Measurements from ENCODE around the gene GMDS.

The GMDS gene

DNA sequence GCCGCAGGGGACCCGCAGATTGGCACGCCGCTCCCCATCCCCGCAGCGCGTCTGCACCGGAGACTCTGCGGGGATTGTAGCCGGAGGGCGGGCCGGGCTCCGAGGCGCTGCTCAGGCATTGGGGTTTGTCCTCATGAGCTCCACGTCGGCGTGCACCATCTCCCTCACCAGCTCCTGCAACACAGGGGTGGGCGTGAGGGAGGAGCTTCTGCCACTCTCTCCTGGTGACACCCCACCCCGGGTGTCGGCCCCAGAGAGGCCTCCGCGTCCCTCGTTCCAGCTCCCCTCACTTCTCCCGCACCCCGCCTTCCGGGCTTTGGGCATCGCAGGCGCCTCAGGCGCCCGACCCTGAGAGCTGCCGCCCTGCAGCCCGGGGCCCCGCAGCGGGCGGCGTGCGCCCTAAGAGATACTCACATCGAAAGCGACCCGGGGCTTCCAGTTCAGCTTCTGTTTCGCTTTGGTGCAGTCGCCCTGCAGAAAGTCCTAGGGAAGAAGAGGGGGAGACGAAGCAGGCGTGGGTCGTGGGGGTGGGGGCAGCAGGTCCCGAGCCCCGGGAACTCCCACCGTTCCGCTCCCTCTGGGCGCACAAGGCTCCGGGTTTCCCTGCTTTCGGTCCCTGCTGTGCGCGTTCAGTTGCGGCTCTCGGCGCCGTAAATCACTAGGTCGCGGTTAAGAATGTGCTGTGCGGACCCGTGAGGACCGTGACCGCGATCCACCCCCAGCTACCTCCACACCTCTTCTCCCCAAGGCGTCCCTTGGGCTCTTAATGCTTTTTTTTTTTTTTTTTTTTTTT lies 621.2 kb downstream of the GMDS start:
- Histone ChIP-seq H2AFZ (ENCODE audit: low read length) (no peak overlapping the region), H3K9ac (ENCODE audit: low read length) (no peak overlapping the region), H3K4me3 (ENCODE audit: low read length) (no peak overlapping the region), H3K9me2 (replicated peaks; ENCODE audit: insufficient read depth, low read length) (no peaks in the 10 kb centered on the region), H4K20me1 (ENCODE audit: insufficient read depth, low read length) (no peaks in the 10 kb centered on the region), H3K27me3 (replicated peaks; ENCODE audit: insufficient read depth, low read length) (no peaks in the 10 kb centered on the region), H3K79me2 (ENCODE audit: low read length) (no peaks in the 10 kb centered on the region), H3F3A (ENCODE audit: insufficient read depth, low read length) (no peaks in the 10 kb centered on the region), H3K4me2 (ENCODE audit: low read depth, low read length) (no peak overlapping the region), H3K9me3 (replicated peaks; ENCODE audit: insufficient read depth, low read length) (no peaks in the 10 kb centered on the region), H3K4me1 (ENCODE audit: low read length) (no peaks in the 10 kb centered on the region), H3K36me3 (replicated peaks; ENCODE audit: insufficient read depth, low read length) (no peaks in the 10 kb centered on the region), H3K27ac (ENCODE audit: low read length) (no peak overlapping the region)
- no peak for DNase-seq
- TF ChIP-seq EZH2phosphoT487 (IDR thresholded peaks at IDR 0.05; ENCODE audit: low read length) (no peak), EZH2 (optimal IDR thresholded peaks at IDR 0.05; ENCODE audit: low read depth, low read length) (no peak)
- TF ChIP-seq, protein P1, sequence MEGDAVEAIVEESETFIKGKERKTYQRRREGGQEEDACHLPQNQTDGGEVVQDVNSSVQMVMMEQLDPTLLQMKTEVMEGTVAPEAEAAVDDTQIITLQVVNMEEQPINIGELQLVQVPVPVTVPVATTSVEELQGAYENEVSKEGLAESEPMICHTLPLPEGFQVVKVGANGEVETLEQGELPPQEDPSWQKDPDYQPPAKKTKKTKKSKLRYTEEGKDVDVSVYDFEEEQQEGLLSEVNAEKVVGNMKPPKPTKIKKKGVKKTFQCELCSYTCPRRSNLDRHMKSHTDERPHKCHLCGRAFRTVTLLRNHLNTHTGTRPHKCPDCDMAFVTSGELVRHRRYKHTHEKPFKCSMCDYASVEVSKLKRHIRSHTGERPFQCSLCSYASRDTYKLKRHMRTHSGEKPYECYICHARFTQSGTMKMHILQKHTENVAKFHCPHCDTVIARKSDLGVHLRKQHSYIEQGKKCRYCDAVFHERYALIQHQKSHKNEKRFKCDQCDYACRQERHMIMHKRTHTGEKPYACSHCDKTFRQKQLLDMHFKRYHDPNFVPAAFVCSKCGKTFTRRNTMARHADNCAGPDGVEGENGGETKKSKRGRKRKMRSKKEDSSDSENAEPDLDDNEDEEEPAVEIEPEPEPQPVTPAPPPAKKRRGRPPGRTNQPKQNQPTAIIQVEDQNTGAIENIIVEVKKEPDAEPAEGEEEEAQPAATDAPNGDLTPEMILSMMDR (IDR thresholded peaks at IDR 0.05; ENCODE audit: low read length): no peak

DNA sequence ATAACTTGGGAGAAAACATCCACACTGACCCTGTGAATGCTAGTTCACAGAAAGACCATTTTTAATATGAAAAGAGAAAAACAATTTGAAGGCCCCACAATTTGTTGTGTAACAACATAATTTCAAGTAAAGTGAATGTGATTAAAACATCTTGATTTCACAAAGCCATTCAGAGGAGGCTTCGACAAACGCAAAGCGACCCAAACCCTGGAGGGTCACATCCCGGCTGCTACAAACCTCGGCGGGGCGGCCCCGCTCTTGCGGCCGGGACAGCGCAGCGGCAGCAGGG lies 621.7 kb downstream of the GMDS start:
- Histone ChIP-seq H3K4me1 (ENCODE audit: low read length) (no peaks in the 10 kb centered on the region), H3K4me2 (ENCODE audit: low read depth, low read length) (no peak overlapping the region), H4K20me1 (ENCODE audit: insufficient read depth, low read length) (no peaks in the 10 kb centered on the region), H3K9me3 (replicated peaks; ENCODE audit: insufficient read depth, low read length) (no peaks in the 10 kb centered on the region), H2AFZ (ENCODE audit: low read length) (no peak overlapping the region), H3K36me3 (replicated peaks; ENCODE audit: insufficient read depth, low read length) (no peaks in the 10 kb centered on the region), H3K9ac (ENCODE audit: low read length) (no peak overlapping the region), H3K27ac (ENCODE audit: low read length) (no peak overlapping the region), H3K4me3 (ENCODE audit: low read length) (no peak overlapping the region), H3K9me2 (replicated peaks; ENCODE audit: insufficient read depth, low read length) (no peaks in the 10 kb centered on the region), H3K27me3 (replicated peaks; ENCODE audit: insufficient read depth, low read length) (no peaks in the 10 kb centered on the region), H3F3A (ENCODE audit: insufficient read depth, low read length) (no peaks in the 10 kb centered on the region), H3K79me2 (ENCODE audit: low read length) (no peaks in the 10 kb centered on the region)
- no peak for DNase-seq
- TF ChIP-seq EZH2phosphoT487 (IDR thresholded peaks at IDR 0.05; ENCODE audit: low read length) (no peak), EZH2 (optimal IDR thresholded peaks at IDR 0.05; ENCODE audit: low read depth, low read length) (no peak)
- TF ChIP-seq, protein P1 (IDR thresholded peaks at IDR 0.05; ENCODE audit: low read length): no peak

DNA sequence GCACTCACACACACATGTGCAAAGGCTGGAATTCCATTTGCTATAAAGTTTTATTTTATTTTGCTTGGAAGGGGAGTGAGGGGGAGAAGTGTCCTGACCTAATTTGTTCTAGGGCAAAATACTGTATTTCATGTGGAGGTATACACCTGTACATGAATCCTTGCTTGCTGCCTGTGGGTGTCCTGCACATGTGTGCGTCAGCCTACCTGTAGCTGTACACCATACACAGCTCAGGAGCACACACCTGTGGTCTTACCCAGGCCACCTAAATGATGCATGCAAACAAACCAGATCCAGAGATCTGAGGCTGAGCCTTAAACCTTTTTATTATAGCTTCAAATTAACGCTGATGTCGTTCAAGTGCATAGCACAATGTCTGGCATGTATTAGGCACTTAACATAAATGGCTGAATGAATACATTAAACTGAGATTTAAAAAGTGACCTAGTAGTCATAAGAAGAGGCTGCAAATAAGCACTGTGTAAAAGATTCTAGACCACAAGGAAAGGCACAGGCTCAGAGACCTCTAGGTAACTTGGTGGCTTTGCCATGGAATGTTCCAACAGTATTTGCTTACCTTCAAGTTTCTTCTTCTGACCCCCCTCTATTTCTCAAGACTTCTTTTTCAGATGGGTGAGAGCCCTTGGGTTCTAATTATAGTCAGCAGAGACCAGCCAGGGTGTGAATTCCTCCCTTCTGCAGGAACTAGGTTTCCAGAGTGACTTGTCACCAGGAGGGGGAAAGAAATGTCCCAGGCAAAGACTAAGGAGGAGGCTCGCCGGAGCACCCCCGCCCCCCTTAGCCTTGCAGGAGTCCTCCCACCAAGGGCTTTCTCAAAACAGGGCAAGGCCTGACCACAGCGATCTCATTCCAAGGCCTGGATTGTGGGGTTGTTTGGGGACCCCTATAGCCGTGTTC lies 622.3 kb downstream of the GMDS start:
- H4K20me1 ChIP-seq (ENCODE audit: insufficient read depth, low read length): no peaks in the 10 kb centered on the region
- H3K4me2 ChIP-seq (ENCODE audit: low read depth, low read length): no peak overlapping the region
- no peaks in the 10 kb centered on the region for H3K4me1 ChIP-seq (ENCODE audit: low read length)
- H3K9ac ChIP-seq (ENCODE audit: low read length): no peak overlapping the region
- no peaks in the 10 kb centered on the region for H3F3A ChIP-seq (ENCODE audit: insufficient read depth, low read length)
- H2AFZ ChIP-seq (ENCODE audit: low read length): no peak overlapping the region
- no peak overlapping the region for H3K4me3 ChIP-seq (ENCODE audit: low read length)
- H3K79me2 ChIP-seq (ENCODE audit: low read length): no peaks in the 10 kb centered on the region
- H3K27ac ChIP-seq (ENCODE audit: low read length): no peak overlapping the region
- TF ChIP-seq EZH2 (optimal IDR thresholded peaks at IDR 0.05; ENCODE audit: low read depth, low read length): no peak
- TF ChIP-seq, protein P1 (IDR thresholded peaks at IDR 0.05; ENCODE audit: low read length): no peak
- TF ChIP-seq EZH2phosphoT487 (IDR thresholded peaks at IDR 0.05; ENCODE audit: low read length): no peak
- H3K36me3 ChIP-seq (replicated peaks; ENCODE audit: insufficient read depth, low read length): no peaks in the 10 kb centered on the region
- no peaks in the 10 kb centered on the region for H3K27me3 ChIP-seq (replicated peaks; ENCODE audit: insufficient read depth, low read length)
- no peaks in the 10 kb centered on the region for H3K9me2 ChIP-seq (replicated peaks; ENCODE audit: insufficient read depth, low read length)
- H3K9me3 ChIP-seq (replicated peaks; ENCODE audit: insufficient read depth, low read length): no peaks in the 10 kb centered on the region
- DNase-seq: no peak
